ENCODE measurements around the gene DNHD1.

DNHD1 gene

DNA sequence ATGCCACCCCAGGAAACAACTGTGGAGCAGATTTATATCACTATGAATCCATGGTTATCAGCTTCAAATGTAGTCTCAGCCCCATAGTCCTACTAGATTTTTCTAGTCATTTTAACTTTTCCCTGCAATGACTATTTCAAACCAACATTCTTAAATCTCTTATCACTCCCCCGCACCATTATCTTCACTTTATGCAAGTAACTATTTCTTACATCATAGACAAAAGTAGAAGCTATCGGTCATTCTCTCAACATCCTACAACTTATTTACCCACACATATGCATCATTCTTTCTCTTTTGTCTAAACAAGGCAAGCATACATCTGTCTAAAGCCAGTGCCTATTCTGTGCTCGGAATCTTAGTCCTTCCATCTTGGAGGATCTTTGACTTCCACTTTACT is 11.4 kb upstream of the DNHD1 start:
- peaks cover 12% of the 10 kb centered on the region for H3K4me1 ChIP-seq (ENCODE audit: control insufficient read depth, insufficient read depth, low read length)
- peaks cover 15% of the 10 kb centered on the region for H3K36me3 ChIP-seq (ENCODE audit: control insufficient read depth, insufficient read depth, low read length)

GRCh38 chr11:6486256-6486655 is 10.8 kb upstream of the DNHD1 start:
- no peak overlapping the region for H3K4me3 ChIP-seq (ENCODE audit: low read length)
- H3K27ac ChIP-seq (ENCODE audit: low read depth, low read length), result no peak overlapping the region
- peaks cover 10% of the 10 kb centered on the region for H3K4me1 ChIP-seq (ENCODE audit: control insufficient read depth, insufficient read depth, low read length)
- no peak overlapping the region for H3K9ac ChIP-seq (ENCODE audit: low read length)
- peaks cover 15% of the 10 kb centered on the region for H3K36me3 ChIP-seq (ENCODE audit: control insufficient read depth, insufficient read depth, low read length)
- no peaks in the 10 kb centered on the region for H3K27me3 ChIP-seq (ENCODE audit: control insufficient read depth, insufficient read depth, low read length)

More for the DNA sequence above, 11.4 kb upstream of the DNHD1 start:
- Histone ChIP-seq H3K27me3 (ENCODE audit: control insufficient read depth, insufficient read depth, low read length) (no peaks in the 10 kb centered on the region), H3K4me3 (ENCODE audit: low read length) (no peak overlapping the region), H3K9ac (ENCODE audit: low read length) (no peak overlapping the region), H3K27ac (ENCODE audit: low read depth, low read length) (no peak overlapping the region)

DNA sequence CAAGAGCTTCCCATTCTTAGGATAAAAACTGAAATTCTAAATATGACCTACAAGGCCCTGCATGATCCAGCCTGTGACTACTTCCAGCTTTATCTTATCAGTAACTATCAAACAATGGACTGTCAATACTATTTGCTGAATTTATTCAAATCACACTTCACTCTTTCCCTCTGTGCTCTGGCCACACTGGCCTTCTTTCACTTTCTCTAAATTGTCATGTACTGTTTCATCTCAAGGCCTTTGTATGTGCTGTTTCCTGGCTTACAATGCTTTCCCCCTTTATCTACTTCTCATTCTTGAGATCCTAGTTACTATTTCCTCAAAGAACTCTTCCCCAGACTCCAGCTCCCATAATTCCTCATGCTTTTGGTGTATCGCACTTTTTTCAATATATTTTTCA is 10.1 kb upstream of the DNHD1 start:
- Histone ChIP-seq H3K4me3 (ENCODE audit: low read length) (no peak overlapping the region), H3K27me3 (ENCODE audit: control insufficient read depth, insufficient read depth, low read length) (no peaks in the 10 kb centered on the region), H3K36me3 (ENCODE audit: control insufficient read depth, insufficient read depth, low read length) (peaks cover 15% of the 10 kb centered on the region), H3K27ac (ENCODE audit: low read depth, low read length) (no peak overlapping the region), H3K9ac (ENCODE audit: low read length) (no peak overlapping the region), H3K4me1 (ENCODE audit: control insufficient read depth, insufficient read depth, low read length) (peaks cover 7% of the 10 kb centered on the region)

- Histone ChIP-seq H3K9ac (ENCODE audit: low read length) (no peak overlapping the region), H3K4me1 (ENCODE audit: control insufficient read depth, insufficient read depth, low read length) (no peaks in the 10 kb centered on the region), H3K36me3 (ENCODE audit: control insufficient read depth, insufficient read depth, low read length) (peaks cover 12% of the 10 kb centered on the region), H3K27ac (ENCODE audit: low read depth, low read length) (no peak overlapping the region), H3K27me3 (ENCODE audit: control insufficient read depth, insufficient read depth, low read length) (no peaks in the 10 kb centered on the region), H3K4me3 (ENCODE audit: low read length) (no peak overlapping the region)
Measured at GRCh38 chr11:6488342-6488741, 8.7 kb upstream of the DNHD1 start.

- Histone ChIP-seq H3K27ac (ENCODE audit: low read depth, low read length) (no peak overlapping the region), H3K27me3 (ENCODE audit: control insufficient read depth, insufficient read depth, low read length) (no peaks in the 10 kb centered on the region), H3K36me3 (ENCODE audit: control insufficient read depth, insufficient read depth, low read length) (peaks cover 12% of the 10 kb centered on the region), H3K4me3 (ENCODE audit: low read length) (no peak overlapping the region), H3K4me1 (ENCODE audit: control insufficient read depth, insufficient read depth, low read length) (no peaks in the 10 kb centered on the region), H3K9ac (ENCODE audit: low read length) (no peak overlapping the region)
Measured at GRCh38 chr11:6488821-6489220, 8.3 kb upstream of the DNHD1 start.

DNA sequence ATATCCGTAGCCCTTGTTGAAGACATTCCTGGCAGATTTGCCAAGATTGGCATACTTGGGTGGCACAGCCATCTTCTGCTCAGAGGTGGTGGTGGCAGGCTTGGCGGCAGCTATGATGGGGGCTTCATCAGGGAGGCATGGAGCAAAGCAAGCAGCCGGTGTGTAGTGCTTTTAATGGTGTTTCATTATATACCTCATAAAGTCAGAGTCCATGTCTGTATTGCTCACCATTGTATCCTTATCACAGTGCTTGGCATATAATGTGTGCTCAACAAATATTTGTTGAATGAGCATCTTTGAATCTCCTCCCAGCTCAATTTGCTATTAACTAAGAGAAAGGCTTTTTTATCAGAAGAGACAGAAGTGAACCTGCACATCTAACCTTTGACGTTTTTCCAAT is 7.8 kb upstream of the DNHD1 start:
- no peak overlapping the region for H3K27ac ChIP-seq (ENCODE audit: low read depth, low read length)
- no peaks in the 10 kb centered on the region for H3K27me3 ChIP-seq (ENCODE audit: control insufficient read depth, insufficient read depth, low read length)
- peaks cover 12% of the 10 kb centered on the region for H3K36me3 ChIP-seq (ENCODE audit: control insufficient read depth, insufficient read depth, low read length)
- no peak overlapping the region for H3K9ac ChIP-seq (ENCODE audit: low read length)
- H3K4me1 ChIP-seq (ENCODE audit: control insufficient read depth, insufficient read depth, low read length), result no peaks in the 10 kb centered on the region
- H3K4me3 ChIP-seq (ENCODE audit: low read length), result no peak overlapping the region

GRCh38 chr11:6498121-6498520 is 1.0 kb downstream of the DNHD1 start:
- H3K4me3 ChIP-seq (ENCODE audit: low read length), result no peak overlapping the region
- H3K36me3 ChIP-seq (ENCODE audit: control insufficient read depth, insufficient read depth, low read length), result no peaks in the 10 kb centered on the region
- H3K27me3 ChIP-seq (ENCODE audit: control insufficient read depth, insufficient read depth, low read length), result no peaks in the 10 kb centered on the region
- H3K9ac ChIP-seq (ENCODE audit: low read length), result no peak overlapping the region
- H3K4me1 ChIP-seq (ENCODE audit: control insufficient read depth, insufficient read depth, low read length), result peaks cover 10% of the 10 kb centered on the region
- peak overlapping the region; percentile 65 for H3K27ac ChIP-seq (ENCODE audit: low read depth, low read length)

GRCh38 chr11:6498544-6498943 is 1.5 kb downstream of the DNHD1 start:
- H3K4me1 ChIP-seq (ENCODE audit: control insufficient read depth, insufficient read depth, low read length), result peaks cover 10% of the 10 kb centered on the region
- H3K27ac ChIP-seq (ENCODE audit: low read depth, low read length), result no peak overlapping the region
- H3K9ac ChIP-seq (ENCODE audit: low read length), result no peak overlapping the region
- no peaks in the 10 kb centered on the region for H3K36me3 ChIP-seq (ENCODE audit: control insufficient read depth, insufficient read depth, low read length)
- H3K4me3 ChIP-seq (ENCODE audit: low read length), result no peak overlapping the region
- H3K27me3 ChIP-seq (ENCODE audit: control insufficient read depth, insufficient read depth, low read length), result no peaks in the 10 kb centered on the region

GRCh38 chr11:6502382-6502781 is 5.3 kb downstream of the DNHD1 start:
- Histone ChIP-seq H3K27me3 (ENCODE audit: control insufficient read depth, insufficient read depth, low read length) (no peaks in the 10 kb centered on the region), H3K9ac (ENCODE audit: low read length) (no peak overlapping the region), H3K27ac (ENCODE audit: low read depth, low read length) (no peak overlapping the region), H3K4me3 (ENCODE audit: low read length) (no peak overlapping the region), H3K36me3 (ENCODE audit: control insufficient read depth, insufficient read depth, low read length) (no peaks in the 10 kb centered on the region), H3K4me1 (ENCODE audit: control insufficient read depth, insufficient read depth, low read length) (peaks cover 9% of the 10 kb centered on the region)

- no peak overlapping the region for H3K27ac ChIP-seq (ENCODE audit: low read depth, low read length)
- H3K4me1 ChIP-seq (ENCODE audit: control insufficient read depth, insufficient read depth, low read length), result no peaks in the 10 kb centered on the region
- H3K4me3 ChIP-seq (ENCODE audit: low read length), result no peak overlapping the region
- no peaks in the 10 kb centered on the region for H3K27me3 ChIP-seq (ENCODE audit: control insufficient read depth, insufficient read depth, low read length)
- no peak overlapping the region for H3K9ac ChIP-seq (ENCODE audit: low read length)
- H3K36me3 ChIP-seq (ENCODE audit: control insufficient read depth, insufficient read depth, low read length), result no peaks in the 10 kb centered on the region
Measured at GRCh38 chr11:6504166-6504565, 7.1 kb downstream of the DNHD1 start.

DNA sequence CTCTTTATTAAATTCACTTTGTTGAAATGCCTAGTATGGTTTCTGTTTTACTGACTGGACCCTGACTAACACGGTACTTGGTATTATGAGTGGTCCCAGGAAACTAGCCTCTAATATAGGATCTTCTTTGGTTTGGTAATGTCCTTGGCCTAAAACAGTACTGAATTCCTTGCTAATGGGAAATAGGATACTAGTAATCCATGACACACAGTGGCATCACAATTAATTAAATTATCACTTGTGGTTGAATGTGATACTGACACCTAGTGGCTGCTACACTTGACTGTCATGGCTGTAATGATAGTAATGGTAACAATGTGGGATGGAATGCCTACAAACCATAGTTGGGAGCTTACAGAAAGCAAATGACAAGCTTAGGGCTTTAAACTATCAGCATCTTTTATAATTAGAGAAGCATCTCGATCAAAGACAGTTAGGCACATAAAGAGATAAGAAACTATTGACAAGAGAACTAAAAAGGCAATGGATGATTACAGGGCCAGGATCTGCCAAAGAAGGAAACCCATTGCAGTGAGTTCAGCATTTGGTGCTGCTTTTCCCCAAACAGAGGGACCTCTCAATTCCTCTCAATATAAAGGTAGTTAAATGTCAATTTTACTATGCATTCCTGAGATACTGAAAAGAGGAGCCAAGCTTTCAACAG is 8.6 kb downstream of the DNHD1 start:
- H3K36me3 ChIP-seq (ENCODE audit: control insufficient read depth, insufficient read depth, low read length), result no peaks in the 10 kb centered on the region

DNA sequence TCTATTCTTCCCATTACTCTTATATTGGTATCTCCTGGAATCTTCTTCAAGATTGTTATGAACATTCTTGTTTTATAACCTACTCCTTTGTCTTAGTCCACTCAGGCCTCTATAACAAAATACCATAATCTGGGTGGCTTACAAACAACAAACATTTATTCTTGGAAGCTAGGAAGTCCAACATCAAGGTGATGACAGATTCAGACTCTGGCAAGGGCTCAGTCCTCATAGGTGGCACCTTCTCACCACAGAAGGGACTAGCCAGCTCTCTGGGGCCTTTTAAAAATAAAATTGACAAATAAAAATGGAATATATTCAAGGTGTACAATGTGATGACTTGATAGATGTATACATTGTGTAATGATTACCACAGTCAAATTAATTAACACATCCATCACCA is 19.8 kb downstream of the DNHD1 start:
- H3K4me3 ChIP-seq (ENCODE audit: low read length), result no peak overlapping the region
- peaks cover 10% of the 10 kb centered on the region for H3K4me1 ChIP-seq (ENCODE audit: control insufficient read depth, insufficient read depth, low read length)
- no peak overlapping the region for H3K9ac ChIP-seq (ENCODE audit: low read length)
- H3K36me3 ChIP-seq (ENCODE audit: control insufficient read depth, insufficient read depth, low read length), result peaks cover under 1% of the 10 kb centered on the region
- no peaks in the 10 kb centered on the region for H3K27me3 ChIP-seq (ENCODE audit: control insufficient read depth, insufficient read depth, low read length)
- H3K27ac ChIP-seq (ENCODE audit: low read depth, low read length), result no peak overlapping the region

More for the DNA sequence above, 8.6 kb downstream of the DNHD1 start:
- no peak overlapping the region for H3K4me3 ChIP-seq (ENCODE audit: low read length)
- H3K27ac ChIP-seq (ENCODE audit: low read depth, low read length), result no peak overlapping the region
- H3K4me1 ChIP-seq (ENCODE audit: control insufficient read depth, insufficient read depth, low read length), result no peaks in the 10 kb centered on the region
- H3K27me3 ChIP-seq (ENCODE audit: control insufficient read depth, insufficient read depth, low read length), result no peaks in the 10 kb centered on the region
- H3K9ac ChIP-seq (ENCODE audit: low read length), result no peak overlapping the region

- Histone ChIP-seq H3K36me3 (ENCODE audit: control insufficient read depth, insufficient read depth, low read length) (no peaks in the 10 kb centered on the region), H3K4me3 (ENCODE audit: low read length) (no peak overlapping the region)
Measured at GRCh38 chr11:6520265-6520664, 23.2 kb downstream of the DNHD1 start.

More at GRCh38 chr11:6520265-6520664, 23.2 kb downstream of the DNHD1 start:
- H3K27me3 ChIP-seq (ENCODE audit: control insufficient read depth, insufficient read depth, low read length), result no peaks in the 10 kb centered on the region
- H3K27ac ChIP-seq (ENCODE audit: low read depth, low read length), result no peak overlapping the region
- H3K4me1 ChIP-seq (ENCODE audit: control insufficient read depth, insufficient read depth, low read length), result peaks cover 5% of the 10 kb centered on the region
- H3K9ac ChIP-seq (ENCODE audit: low read length), result no peak overlapping the region

Measured in rectal smooth muscle tissue (tissue), 1 donor.